Fibroblast of lung (primary cell): Measurements from ENCODE around the gene CHDH. TPM values are rescaled to one million over a fixed set of nuclear protein-coding genes. Genes with fewer than 3 reads are reported as not detected.
A peak's percentile ranks its signal among the peaks of the same experiment; 100 is the strongest.

ENCODE experiments used
- DNase-seq, 2 donors: peaks; one replicate each; pipeline versions ENCODE4 v3.0.0 to v3.0.0-alpha.2; 2010; ENCODE audit warnings: low read depth in 2 of 2
- H2AFZ ChIP-seq: 2 replicates; pipeline ENCODE4 v1.5.1; 2012; ENCODE audit warnings: low read length, control low read depth, inconsistent platforms
- H3K27ac ChIP-seq: 2 replicates; pipeline ENCODE4 v1.5.1; 2011; ENCODE audit warnings: low read length, control low read depth; ENCODE audit not compliant: insufficient read depth
- H3K27me3 ChIP-seq: 2 replicates; pipeline ENCODE4 v1.5.1; 2011; ENCODE audit warnings: mild to moderate bottlenecking, low read length; ENCODE audit not compliant: control insufficient read depth, insufficient read depth
- H3K36me3 ChIP-seq: 2 replicates; pipeline ENCODE4 v1.5.1; 2011; ENCODE audit warnings: low read length; ENCODE audit not compliant: control insufficient read depth, insufficient read depth
- H3K4me1 ChIP-seq: 2 replicates; pipeline ENCODE4 v1.5.1; 2011; ENCODE audit warnings: low read length; ENCODE audit not compliant: control insufficient read depth, insufficient read depth; ENCODE audit errors: extremely low read depth
- H3K4me2 ChIP-seq: 2 replicates; pipeline ENCODE4 v1.5.1; 2011; ENCODE audit warnings: low read length, control low read depth; ENCODE audit not compliant: insufficient read depth; ENCODE audit errors: extremely low read depth
- H3K4me3 ChIP-seq, 4 experiments: fragments of 200-600 bp in 1 of 4; sonication (generic) in 1 of 4; replicated peaks in 1 of 4; 2 replicates each; pipeline ENCODE4 v1.5.1; 2011 to 2016; ENCODE audit warnings: low read length in 4 of 4, low read depth in 3 of 4, mild to moderate bottlenecking in 3 of 4, control low read depth in 2 of 4, inconsistent platforms in 1 of 4, mixed read lengths in 1 of 4; ENCODE audit not compliant: insufficient read depth in 1 of 4; ENCODE audit errors: control extremely low read depth in 1 of 4
- H3K79me2 ChIP-seq: 2 replicates; pipeline ENCODE4 v1.5.1; 2012; ENCODE audit warnings: mild to moderate bottlenecking, low read length, inconsistent platforms; ENCODE audit not compliant: control insufficient read depth, insufficient read depth
- H3K9ac ChIP-seq: 2 replicates; pipeline ENCODE4 v1.5.1; 2011; ENCODE audit warnings: mild to moderate bottlenecking, low read length, control low read depth; ENCODE audit not compliant: insufficient read depth
- H3K9me3 ChIP-seq: 2 replicates; pipeline ENCODE4 v1.5.1; 2012; ENCODE audit warnings: low read depth, low read length; ENCODE audit not compliant: control insufficient read depth, insufficient read depth
- H4K20me1 ChIP-seq: 2 replicates; pipeline ENCODE4 v1.5.1; 2011; ENCODE audit warnings: low read length; ENCODE audit not compliant: control insufficient read depth, insufficient read depth; ENCODE audit errors: extremely low read depth
- EZH2 ChIP-seq: IDR thresholded peaks from 2 replicates; pipeline ENCODE4 v1.5.1; 2012; ENCODE audit warnings: low read length, control low read depth, mild to moderate bottlenecking; ENCODE audit errors: missing control alignments
- polyA plus RNA-seq, 2 donors: library from polyadenylated mRNA; depleted of rRNA in 1 of 2; stranded (reverse) in 1 of 2; unstranded in 1 of 2; fragments of >200 nt; gene quantifications; 2 replicates each; pipeline ENCODE4 v1.2.1, GENCODE V29; 2011 to 2012; ENCODE audit warnings: missing spikeins in 1 of 2
- total RNA-seq: library from RNA; depleted of rRNA; stranded (reverse); fragments of >200 nt; gene quantifications from 2 replicates; pipeline ENCODE4 v1.2.1, GENCODE V29; 2014
- TF ChIP-seq, protein P1 (sequence below), 2 donors: IDR thresholded peaks in 1 of 2; conservative IDR thresholded peaks in 1 of 2; 1 replicate in 1 of 2; 2 replicates in 1 of 2; pipeline ENCODE4 v1.5.1; 2011 to 2012; ENCODE audit warnings: low read length in 2 of 2, control low read depth in 1 of 2, inconsistent platforms in 1 of 2, low read depth in 1 of 2, mild to moderate bottlenecking in 1 of 2

Gene CHDH
- total and polyA plus RNA-seq, 2 donors (not counting 1 experiment from before 2014, with no cell fraction given), result 0.23 to 0.83 TPM

GRCh38 chr3:53845103-53845880 lies 927 bp downstream of the CHDH start:
- Histone ChIP-seq H3K4me3 (peak overlapping the region; percentile 41 to 58 (median 54)), H3K36me3 (no peaks in the 10 kb centered on the region), H3K9ac (peak overlapping the region; percentile 16), H3K9me3 (no peaks in the 10 kb centered on the region), H4K20me1 (no peaks in the 10 kb centered on the region), H3K27me3 (peaks cover 35% of the 10 kb centered on the region), H3K79me2 (no peaks in the 10 kb centered on the region), H3K4me2 (peak overlapping the region; percentile 80), H3K27ac (no peak overlapping the region), H3K4me1 (no peaks in the 10 kb centered on the region), H2AFZ (peak overlapping the region; percentile 70)
- peak; percentile 39 to 51 for DNase-seq
- peak; percentile 74 for TF ChIP-seq EZH2
- TF ChIP-seq, protein P1, sequence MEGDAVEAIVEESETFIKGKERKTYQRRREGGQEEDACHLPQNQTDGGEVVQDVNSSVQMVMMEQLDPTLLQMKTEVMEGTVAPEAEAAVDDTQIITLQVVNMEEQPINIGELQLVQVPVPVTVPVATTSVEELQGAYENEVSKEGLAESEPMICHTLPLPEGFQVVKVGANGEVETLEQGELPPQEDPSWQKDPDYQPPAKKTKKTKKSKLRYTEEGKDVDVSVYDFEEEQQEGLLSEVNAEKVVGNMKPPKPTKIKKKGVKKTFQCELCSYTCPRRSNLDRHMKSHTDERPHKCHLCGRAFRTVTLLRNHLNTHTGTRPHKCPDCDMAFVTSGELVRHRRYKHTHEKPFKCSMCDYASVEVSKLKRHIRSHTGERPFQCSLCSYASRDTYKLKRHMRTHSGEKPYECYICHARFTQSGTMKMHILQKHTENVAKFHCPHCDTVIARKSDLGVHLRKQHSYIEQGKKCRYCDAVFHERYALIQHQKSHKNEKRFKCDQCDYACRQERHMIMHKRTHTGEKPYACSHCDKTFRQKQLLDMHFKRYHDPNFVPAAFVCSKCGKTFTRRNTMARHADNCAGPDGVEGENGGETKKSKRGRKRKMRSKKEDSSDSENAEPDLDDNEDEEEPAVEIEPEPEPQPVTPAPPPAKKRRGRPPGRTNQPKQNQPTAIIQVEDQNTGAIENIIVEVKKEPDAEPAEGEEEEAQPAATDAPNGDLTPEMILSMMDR (conservative IDR thresholded peaks at IDR 0.05 in 1 of 2, IDR thresholded peaks at IDR 0.05 in 1 of 2; ENCODE audit: low read depth in 1 of 2, low read length in 2 of 2), result peak; percentile 27 to 44

- no peaks in the 10 kb centered on the region for H3K36me3 ChIP-seq
Measured at GRCh38 chr3:53844262-53845102, 1.7 kb downstream of the CHDH start.

More at GRCh38 chr3:53844262-53845102, 1.7 kb downstream of the CHDH start:
- no peaks in the 10 kb centered on the region for H3K79me2 ChIP-seq
- H2AFZ ChIP-seq, result no peak overlapping the region
- H3K27me3 ChIP-seq, result peaks cover 35% of the 10 kb centered on the region
- no peak overlapping the region for H3K9ac ChIP-seq
- no peak overlapping the region for H3K4me3 ChIP-seq
- H3K4me1 ChIP-seq, result no peaks in the 10 kb centered on the region
- no peak overlapping the region for H3K4me2 ChIP-seq
- no peak for DNase-seq
- no peaks in the 10 kb centered on the region for H4K20me1 ChIP-seq
- H3K9me3 ChIP-seq, result no peaks in the 10 kb centered on the region
- TF ChIP-seq EZH2, result no peak
- TF ChIP-seq, protein P1 (conservative IDR thresholded peaks at IDR 0.05 in 1 of 2, IDR thresholded peaks at IDR 0.05 in 1 of 2; ENCODE audit: low read depth in 1 of 2, low read length in 2 of 2), result no peak
- no peak overlapping the region for H3K27ac ChIP-seq
